Epithelial cell of proximal tubule (primary cell): ENCODE data around the gene ITGAV. TPM values are rescaled to one million over a fixed set of nuclear protein-coding genes. Genes with fewer than 3 reads are reported as not detected.

ENCODE experiments used
- DNase-seq: peaks from one replicate; pipeline ENCODE4 v3.0.0-alpha.2; 2011; ENCODE audit warnings: low read depth
- H3K4me3 ChIP-seq: 2 replicates; pipeline ENCODE4 v1.5.1; 2011; ENCODE audit warnings: low read depth, mild to moderate bottlenecking, low read length
- total RNA-seq: library from RNA; depleted of rRNA; stranded (reverse); fragments of >200 nt; gene quantifications from 2 replicates; pipeline ENCODE4 v1.2.3, GENCODE V29; 2015
- TF ChIP-seq, protein P1 (sequence below): conservative IDR thresholded peaks from 2 replicates; pipeline ENCODE4 v1.5.1; 2012; ENCODE audit warnings: low read depth, mild to moderate bottlenecking, low read length

ITGAV gene
- total RNA-seq, 1 donor from 2014 or later = 135 TPM

DNA sequence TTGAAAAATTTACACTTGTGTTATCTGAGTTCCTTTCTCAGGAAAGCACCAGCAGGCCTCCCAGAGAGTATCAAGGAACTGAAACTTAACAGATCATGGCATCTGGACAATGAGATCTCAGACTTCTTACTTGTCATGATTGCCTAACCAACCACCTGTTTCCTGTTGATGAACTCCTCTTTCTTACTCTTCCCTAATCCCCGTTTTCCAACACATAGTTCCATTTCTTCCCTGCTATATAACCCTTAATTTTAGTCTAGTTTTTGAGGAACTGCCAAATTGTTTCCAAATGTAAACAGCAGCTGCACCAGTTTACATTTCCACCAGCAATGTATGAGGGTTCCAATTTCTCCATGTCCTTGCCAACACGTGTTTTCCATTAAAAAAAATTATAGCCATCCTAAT, 98.0 kb downstream of the ITGAV start:
- DNase-seq = no peak
- H3K4me3 ChIP-seq = no peak overlapping the region
- TF ChIP-seq, protein P1, sequence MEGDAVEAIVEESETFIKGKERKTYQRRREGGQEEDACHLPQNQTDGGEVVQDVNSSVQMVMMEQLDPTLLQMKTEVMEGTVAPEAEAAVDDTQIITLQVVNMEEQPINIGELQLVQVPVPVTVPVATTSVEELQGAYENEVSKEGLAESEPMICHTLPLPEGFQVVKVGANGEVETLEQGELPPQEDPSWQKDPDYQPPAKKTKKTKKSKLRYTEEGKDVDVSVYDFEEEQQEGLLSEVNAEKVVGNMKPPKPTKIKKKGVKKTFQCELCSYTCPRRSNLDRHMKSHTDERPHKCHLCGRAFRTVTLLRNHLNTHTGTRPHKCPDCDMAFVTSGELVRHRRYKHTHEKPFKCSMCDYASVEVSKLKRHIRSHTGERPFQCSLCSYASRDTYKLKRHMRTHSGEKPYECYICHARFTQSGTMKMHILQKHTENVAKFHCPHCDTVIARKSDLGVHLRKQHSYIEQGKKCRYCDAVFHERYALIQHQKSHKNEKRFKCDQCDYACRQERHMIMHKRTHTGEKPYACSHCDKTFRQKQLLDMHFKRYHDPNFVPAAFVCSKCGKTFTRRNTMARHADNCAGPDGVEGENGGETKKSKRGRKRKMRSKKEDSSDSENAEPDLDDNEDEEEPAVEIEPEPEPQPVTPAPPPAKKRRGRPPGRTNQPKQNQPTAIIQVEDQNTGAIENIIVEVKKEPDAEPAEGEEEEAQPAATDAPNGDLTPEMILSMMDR = no peak

- no peak for DNase-seq
- no peak overlapping the region for H3K4me3 ChIP-seq
- TF ChIP-seq, protein P1 = no peak
Observed at GRCh38 chr2:186688813-186689212, 99.0 kb downstream of the ITGAV start.

- H3K4me3 ChIP-seq = no peak overlapping the region
- no peak for DNase-seq
- TF ChIP-seq, protein P1 = no peak
Observed at GRCh38 chr2:186690786-186691185, 100.9 kb downstream of the ITGAV start.

DNA sequence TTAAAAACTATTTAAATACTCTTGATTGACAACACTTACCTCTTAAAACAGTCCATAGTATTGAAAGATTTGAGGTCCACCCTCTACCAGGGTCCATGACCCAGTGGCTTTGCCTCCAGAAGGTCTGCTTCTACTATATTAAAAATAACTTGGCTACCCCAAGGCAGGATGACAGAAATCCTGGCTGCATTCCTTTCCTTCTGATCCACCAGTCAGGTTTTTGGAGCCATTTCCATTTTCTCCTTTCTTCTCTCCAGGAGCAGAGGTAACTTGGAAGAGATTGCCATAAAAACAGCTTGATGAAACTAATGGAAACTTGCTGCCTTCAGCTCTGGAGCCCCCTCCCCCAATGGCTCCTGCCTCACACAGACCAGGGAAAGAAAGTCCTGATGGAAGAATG, 101.4 kb downstream of the ITGAV start:
- no peak overlapping the region for H3K4me3 ChIP-seq
- DNase-seq = no peak
- TF ChIP-seq, protein P1 = no peak

GRCh38 chr2:186691900-186692299, 102.0 kb downstream of the ITGAV start:
- TF ChIP-seq, protein P1 = no peak
- DNase-seq = no peak
- H3K4me3 ChIP-seq = no peak overlapping the region

GRCh38 chr2:186693446-186693832, 103.6 kb downstream of the ITGAV start:
- no peak for DNase-seq
- TF ChIP-seq, protein P1 = no peak
- peak overlapping the region; percentile 75 for H3K4me3 ChIP-seq

- no peak for DNase-seq
- H3K4me3 ChIP-seq = peak overlapping the region; percentile 75
- TF ChIP-seq, protein P1 = no peak
Observed at GRCh38 chr2:186695081-186695756, 105.4 kb downstream of the ITGAV start.
